ENCODE measurements around the gene MVP.

Gene MVP

GRCh38 chr16:29845656-29846055 lies 25.4 kb downstream of the MVP start:
- no peak for ATAC-seq
- TF ChIP-seq ZC3H10 (CRISPR knock-in tag; IDR thresholded peaks at IDR 0.05), result no peak
- no peak for TF ChIP-seq OSR1 (CRISPR knock-in tag; IDR thresholded peaks at IDR 0.05)
- no peak for TF ChIP-seq CSRNP3 (CRISPR knock-in tag; IDR thresholded peaks at IDR 0.05)
- no peak for TF ChIP-seq ESRRG (CRISPR knock-in tag; IDR thresholded peaks at IDR 0.05)
- TF ChIP-seq ZFP30 (CRISPR knock-in tag; IDR thresholded peaks at IDR 0.05), result no peak
- TF ChIP-seq ZNF70 (CRISPR knock-in tag; IDR thresholded peaks at IDR 0.05), result no peak
- no peak for TF ChIP-seq TSHZ2 (CRISPR knock-in tag; IDR thresholded peaks at IDR 0.05)
- no peak for TF ChIP-seq SNAI2 (CRISPR knock-in tag; IDR thresholded peaks at IDR 0.05)

- TF ChIP-seq TSHZ2 (CRISPR knock-in tag; IDR thresholded peaks at IDR 0.05) (no peak), ZFP30 (CRISPR knock-in tag; IDR thresholded peaks at IDR 0.05) (no peak), ISL1 (CRISPR knock-in tag; IDR thresholded peaks at IDR 0.05) (no peak), ARNTL (CRISPR knock-in tag; IDR thresholded peaks at IDR 0.05; ENCODE audit: borderline replicate concordance, low read depth) (no peak), ZNF70 (CRISPR knock-in tag; IDR thresholded peaks at IDR 0.05) (no peak), ZFP3 (CRISPR knock-in tag; IDR thresholded peaks at IDR 0.05) (no peak), CSRNP3 (CRISPR knock-in tag; IDR thresholded peaks at IDR 0.05) (no peak), SNAI2 (CRISPR knock-in tag; IDR thresholded peaks at IDR 0.05) (no peak), TCF4 (CRISPR knock-in tag; IDR thresholded peaks at IDR 0.05; ENCODE audit: borderline replicate concordance) (no peak), ZNF565 (CRISPR knock-in tag; conservative IDR thresholded peaks at IDR 0.05; ENCODE audit: low read depth) (no peak), TOX (CRISPR knock-in tag; IDR thresholded peaks at IDR 0.05; ENCODE audit: borderline replicate concordance) (no peak), CREB5 (CRISPR knock-in tag; IDR thresholded peaks at IDR 0.05; ENCODE audit: low read depth) (no peak), CSDC2 (CRISPR knock-in tag; IDR thresholded peaks at IDR 0.05) (no peak), PPARA (CRISPR knock-in tag; IDR thresholded peaks at IDR 0.05; ENCODE audit: borderline replicate concordance) (no peak), ESRRG (CRISPR knock-in tag; IDR thresholded peaks at IDR 0.05) (no peak), OSR1 (CRISPR knock-in tag; IDR thresholded peaks at IDR 0.05) (no peak), BACH2 (CRISPR knock-in tag; IDR thresholded peaks at IDR 0.05; ENCODE audit: borderline replicate concordance) (no peak), GLIS3 (CRISPR knock-in tag; IDR thresholded peaks at IDR 0.05) (no peak), ZNF8 (CRISPR knock-in tag; IDR thresholded peaks at IDR 0.05) (no peak), ZC3H10 (CRISPR knock-in tag; IDR thresholded peaks at IDR 0.05) (no peak)
- peak; percentile 91 for ATAC-seq
Observed at GRCh38 chr16:29848420-29849297, 28.4 kb downstream of the MVP start.

All from SK-N-SH treated with all-trans-retinoic acid at 6 μM for 48 hours (cell line).